HEK293 (cell line): Measurements from ENCODE around the gene EMCN.

Experiments
- CTCF ChIA-PET: fragments of 350-600 bp; formaldehyde crosslinking; extraction: SDS; loops from one replicate; lab custom pipeline; 2021; ENCODE audit warnings: antibody characterized with exemption; lab: Yijun Ruan, JAX
- POLR2A ChIA-PET: fragments of 300-600 bp; formaldehyde crosslinking; extraction: SDS; loops from one replicate; lab custom pipeline; 2020; ENCODE audit warnings: antibody characterized with exemption, inconsistent platforms; lab: Yijun Ruan, JAX
- H3K27ac ChIP-seq: fragments of 200-500 bp; sonication (Bioruptor generic); 2 replicates; pipeline ENCODE4 v1.5.1; 2014; ENCODE audit warnings: low read depth, low read length, control low read depth, inconsistent platforms; ENCODE audit errors: extremely low read depth
- H3K36me3 ChIP-seq, 2 experiments: fragments of 200-500 bp in 1 of 2; sonication (Bioruptor generic) in 1 of 2; 1 replicate in 1 of 2; 2 replicates in 1 of 2; pipeline ENCODE4 v1.5.1; 2014 to 2017; ENCODE audit warnings: inconsistent platforms in 2 of 2, low read length in 2 of 2; ENCODE audit not compliant: control insufficient read depth in 2 of 2, insufficient read depth in 1 of 2
- H3K4me1 ChIP-seq: fragments of 200-500 bp; sonication (Bioruptor generic); 2 replicates; pipeline ENCODE4 v1.5.1; 2014; ENCODE audit warnings: mild to moderate bottlenecking, low read length, inconsistent platforms; ENCODE audit not compliant: control insufficient read depth, insufficient read depth
- H3K4me3 ChIP-seq: 2 replicates; pipeline ENCODE4 v1.5.1; 2011; ENCODE audit warnings: low read depth, mild to moderate bottlenecking, control low read depth, low read length, moderate library complexity
- H3K9me3 ChIP-seq: fragments of 200-500 bp; sonication (Bioruptor generic); 2 replicates; pipeline ENCODE4 v1.5.1; 2014; ENCODE audit warnings: low read depth, low read length, inconsistent platforms; ENCODE audit not compliant: control insufficient read depth, insufficient read depth
- CTCF ChIP-seq: fragments of 450-650 bp; formaldehyde crosslinking; IDR thresholded peaks from 2 replicates; pipeline ENCODE4 v1.5.1; 2016; ENCODE audit warnings: missing biosample characterization, missing genetic modification characterization
- FEZF1 ChIP-seq: fragments of 450-650 bp; formaldehyde crosslinking; IDR thresholded peaks from 2 replicates; pipeline ENCODE4 v1.5.1; 2016; ENCODE audit warnings: missing biosample characterization, missing genetic modification characterization
- GLIS1 ChIP-seq: fragments of 450-650 bp; formaldehyde crosslinking; IDR thresholded peaks from 2 replicates; pipeline ENCODE4 v1.5.1; 2016; ENCODE audit warnings: missing biosample characterization, missing genetic modification characterization
- KLF10 ChIP-seq: fragments of 450-650 bp; IDR thresholded peaks from 2 replicates; pipeline ENCODE4 v1.5.1; 2018; ENCODE audit warnings: missing biosample characterization, mild to moderate bottlenecking, missing genetic modification characterization
- MZF1 ChIP-seq: fragments of 450-650 bp; formaldehyde crosslinking; IDR thresholded peaks from 2 replicates; pipeline ENCODE4 v1.5.1; 2017; ENCODE audit warnings: missing biosample characterization, missing genetic modification characterization, borderline replicate concordance
- SETDB1 ChIP-seq: IDR thresholded peaks from one replicate; pipeline ENCODE4 v1.6.1; 2017; ENCODE audit warnings: mild to moderate bottlenecking, low read length, moderate library complexity, mixed read lengths; ENCODE audit not compliant: insufficient read length
- TCF7L2 ChIP-seq: IDR thresholded peaks from 2 replicates; pipeline ENCODE4 v1.6.1; 2011; ENCODE audit warnings: low read depth, mild to moderate bottlenecking, inconsistent platforms, low read length, moderate library complexity, borderline replicate concordance
- TSHZ1 ChIP-seq: fragments of 450-650 bp; formaldehyde crosslinking; IDR thresholded peaks from 2 replicates; pipeline ENCODE4 v1.5.1; 2016; ENCODE audit warnings: missing biosample characterization, missing genetic modification characterization, borderline replicate concordance
- WT1 ChIP-seq: fragments of 450-650 bp; formaldehyde crosslinking; IDR thresholded peaks from 2 replicates; pipeline ENCODE4 v1.5.1; 2016; ENCODE audit warnings: missing biosample characterization, missing genetic modification characterization
- ZBTB7A ChIP-seq: fragments of 450-650 bp; formaldehyde crosslinking; IDR thresholded peaks from 2 replicates; pipeline ENCODE4 v1.5.1; 2016; ENCODE audit warnings: low read depth, missing biosample characterization, missing genetic modification characterization
- ZNF184 ChIP-seq: fragments of 450-650 bp; IDR thresholded peaks from 2 replicates; pipeline ENCODE4 v1.5.1; 2018; ENCODE audit warnings: missing biosample characterization, mild to moderate bottlenecking, missing genetic modification characterization
- ZNF211 ChIP-seq: fragments of 450-650 bp; formaldehyde crosslinking; IDR thresholded peaks from 2 replicates; pipeline ENCODE4 v1.5.1; 2016; ENCODE audit warnings: low read depth, missing biosample characterization, missing genetic modification characterization
- ZNF214 ChIP-seq: fragments of 450-650 bp; formaldehyde crosslinking; IDR thresholded peaks from 2 replicates; pipeline ENCODE4 v1.5.1; 2017; ENCODE audit warnings: missing biosample characterization, mild to moderate bottlenecking, missing genetic modification characterization, borderline replicate concordance
- ZNF311 ChIP-seq: fragments of 450-650 bp; formaldehyde crosslinking; IDR thresholded peaks from 2 replicates; pipeline ENCODE4 v1.5.1; 2017; ENCODE audit warnings: missing biosample characterization, missing genetic modification characterization, borderline replicate concordance
- ZNF555 ChIP-seq: fragments of 450-650 bp; formaldehyde crosslinking; conservative IDR thresholded peaks from 2 replicates; pipeline ENCODE4 v1.5.1; 2017; ENCODE audit warnings: missing biosample characterization, mild to moderate bottlenecking, missing genetic modification characterization, inconsistent platforms
- ZNF600 ChIP-seq: fragments of 450-650 bp; formaldehyde crosslinking; IDR thresholded peaks from 2 replicates; pipeline ENCODE4 v1.5.1; 2016; ENCODE audit warnings: missing biosample characterization, missing genetic modification characterization
- ZNF626 ChIP-seq: fragments of 450-650 bp; sonication (Bioruptor Pico); formaldehyde crosslinking; IDR thresholded peaks from 2 replicates; pipeline ENCODE4 v1.5.1; 2018; ENCODE audit warnings: missing biosample characterization, missing genetic modification characterization, inconsistent platforms
- ZNF692 ChIP-seq: fragments of 450-650 bp; formaldehyde crosslinking; IDR thresholded peaks from 2 replicates; pipeline ENCODE4 v1.5.1; 2016; ENCODE audit warnings: missing biosample characterization, missing genetic modification characterization
- ZNF707 ChIP-seq: fragments of 450-650 bp; formaldehyde crosslinking; IDR thresholded peaks from 2 replicates; pipeline ENCODE4 v1.5.1; 2016; ENCODE audit warnings: missing biosample characterization, missing genetic modification characterization
- ZSCAN16 ChIP-seq: fragments of 450-650 bp; formaldehyde crosslinking; IDR thresholded peaks from 2 replicates; pipeline ENCODE4 v1.5.1; 2016; ENCODE audit warnings: missing biosample characterization, missing genetic modification characterization
- ZSCAN30 ChIP-seq: fragments of 450-650 bp; IDR thresholded peaks from 2 replicates; pipeline ENCODE4 v1.5.1; 2018; ENCODE audit warnings: missing biosample characterization, mild to moderate bottlenecking, missing genetic modification characterization, moderate library complexity
- ZXDB ChIP-seq: fragments of 450-650 bp; formaldehyde crosslinking; IDR thresholded peaks from 2 replicates; pipeline ENCODE4 v1.5.1; 2016; ENCODE audit warnings: missing biosample characterization, missing genetic modification characterization

EMCN gene

GRCh38 chr4:100545427-100545826, 27.6 kb upstream of the EMCN start:
- ChIA-PET CTCF (no interaction called here), POLR2A (no interaction called here)
- Histone ChIP-seq H3K9me3 (no peaks in the 10 kb centered on the region), H3K4me3 (no peak overlapping the region), H3K36me3 (no peaks in the 10 kb centered on the region), H3K4me1 (no peaks in the 10 kb centered on the region), H3K27ac (no peak overlapping the region)
- TF ChIP-seq WT1 (tag by site-specific recombination) = no peak
- TF ChIP-seq MZF1 (tag by site-specific recombination) = no peak
- TF ChIP-seq ZNF707 (tag by site-specific recombination) = no peak
- no peak for TF ChIP-seq ZSCAN30 (tag by site-specific recombination)
- TF ChIP-seq KLF10 = no peak
- TF ChIP-seq ZSCAN16 (tag by site-specific recombination) = no peak
- TF ChIP-seq ZNF600 (tag by site-specific recombination) = no peak

- POLR2A ChIA-PET = no interaction called here
- Histone ChIP-seq H3K9me3 (no peaks in the 10 kb centered on the region), H3K4me3 (no peak overlapping the region), H3K36me3 (no peaks in the 10 kb centered on the region), H3K4me1 (no peaks in the 10 kb centered on the region), H3K27ac (no peak overlapping the region)
- TF ChIP-seq SETDB1 (no peak), CTCF (tag by site-specific recombination) (no peak), ZNF626 (tag by site-specific recombination) (no peak), ZBTB7A (tag by site-specific recombination) (no peak), FEZF1 (tag by site-specific recombination) (no peak), ZXDB (no peak), ZNF211 (tag by site-specific recombination) (no peak), ZNF692 (tag by site-specific recombination) (no peak), TCF7L2 (no peak), ZNF184 (tag by site-specific recombination) (no peak)
- CTCF ChIA-PET = no interaction called here
These were observed 22.3 kb upstream of the EMCN start for GRCh38 chr4:100540131-100540530.

- Histone ChIP-seq H3K4me1 (no peaks in the 10 kb centered on the region), H3K27ac (no peak overlapping the region), H3K4me3 (no peak overlapping the region), H3K9me3 (no peaks in the 10 kb centered on the region), H3K36me3 (no peaks in the 10 kb centered on the region)
- POLR2A ChIA-PET = no interaction called here
- CTCF ChIA-PET = no interaction called here
- no peak for TF ChIP-seq GLIS1
- no peak for TF ChIP-seq ZNF214 (tag by site-specific recombination)
- TF ChIP-seq TSHZ1 (tag by site-specific recombination) = no peak
- TF ChIP-seq ZNF311 (tag by site-specific recombination) = no peak
- no peak for TF ChIP-seq ZNF555
- TF ChIP-seq, all 188 proteins: peak for 0
These were observed 21.9 kb upstream of the EMCN start for GRCh38 chr4:100539706-100540105.
